ENCODE data around the gene CLEC2D. TPM values are rescaled to one million over a fixed set of nuclear protein-coding genes. Genes with fewer than 3 reads are reported as not detected.
"Not testable (repeated sequence)": the region's sequence is repeated elsewhere in the genome, so short reads cannot be mapped to it uniquely, and the experiment has no call there.

CLEC2D gene
- total RNA-seq, 1 experiment from 2014 or later, result 2.1 TPM

DNA sequence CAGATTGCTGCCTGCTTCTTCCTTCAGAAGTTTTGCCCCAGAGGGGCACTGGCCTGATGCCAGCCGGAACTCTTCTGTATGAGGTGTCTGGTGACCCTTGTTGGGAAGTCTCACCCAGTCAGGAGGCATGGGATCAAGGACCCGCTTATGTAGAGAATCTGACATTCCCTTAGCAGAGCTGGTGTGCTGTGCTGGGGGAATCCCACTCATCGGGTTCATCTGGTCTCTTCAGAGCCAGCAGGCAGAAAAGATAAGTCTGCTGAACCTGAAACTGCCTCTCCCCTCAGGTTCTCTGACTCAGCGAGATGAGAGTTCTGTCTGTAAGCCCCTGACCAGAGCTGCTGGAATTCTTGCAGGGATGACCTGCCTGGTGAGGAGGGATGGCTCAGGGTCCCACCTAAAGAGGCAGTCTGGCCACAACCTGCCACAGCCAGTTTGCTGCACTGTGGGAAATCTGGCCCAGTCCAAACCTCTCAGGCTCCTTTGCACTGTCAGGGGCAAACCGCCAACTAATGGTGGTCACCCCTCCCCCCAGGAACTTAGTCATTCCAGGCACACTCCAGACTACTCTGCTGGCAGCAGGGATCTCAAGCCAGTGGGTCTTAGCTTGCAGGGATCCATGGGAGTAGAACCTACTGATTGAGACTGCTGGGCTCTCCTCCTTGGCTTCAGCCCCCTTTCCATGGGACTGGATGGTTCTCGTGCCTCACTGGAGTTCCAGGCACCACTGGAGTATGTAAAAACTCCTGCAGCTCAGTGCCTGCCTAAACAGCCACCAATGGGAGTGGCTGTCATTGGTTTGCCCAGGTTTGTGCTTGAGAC, 4.1 kb downstream of the CLEC2D start:
- Histone ChIP-seq H3K36me3 (no peaks in the 10 kb centered on the region), H3K27me3 (no peaks in the 10 kb centered on the region), H3K27ac (no peak overlapping the region), H3K4me3 (no peak overlapping the region), H3K4me1 (peaks cover 3% of the 10 kb centered on the region; the same call in 1 of the 2 replicates), H3K9me3 (replicated peaks) (no peaks in the 10 kb centered on the region)
- peak; percentile 48 to 50 for DNase-seq

DNA sequence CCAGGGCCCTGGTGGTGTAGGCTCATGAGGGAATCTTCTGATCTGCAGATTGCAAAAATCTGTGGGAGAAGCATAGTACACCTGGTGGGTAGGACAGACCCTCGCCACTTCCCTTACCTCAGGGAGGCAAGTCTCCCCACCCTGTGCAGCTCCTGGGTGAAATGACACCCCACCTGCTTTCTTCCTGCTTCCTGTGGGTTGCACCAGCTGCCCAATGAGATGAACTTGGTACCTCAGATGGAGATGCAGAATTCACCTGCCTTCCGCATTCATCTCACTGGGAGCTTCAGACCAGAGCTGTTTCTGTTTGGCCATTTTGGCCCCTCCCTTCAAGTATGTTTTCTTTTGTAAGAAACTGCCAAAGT, 4.7 kb downstream of the CLEC2D start:
- Histone ChIP-seq H3K36me3 (no peaks in the 10 kb centered on the region), H3K27ac (no peak overlapping the region), H3K4me1 (peaks cover 3% of the 10 kb centered on the region; the same call in 1 of the 2 replicates), H3K27me3 (no peaks in the 10 kb centered on the region), H3K9me3 (replicated peaks) (no peaks in the 10 kb centered on the region), H3K4me3 (no peak overlapping the region)
- no peak for DNase-seq

DNA sequence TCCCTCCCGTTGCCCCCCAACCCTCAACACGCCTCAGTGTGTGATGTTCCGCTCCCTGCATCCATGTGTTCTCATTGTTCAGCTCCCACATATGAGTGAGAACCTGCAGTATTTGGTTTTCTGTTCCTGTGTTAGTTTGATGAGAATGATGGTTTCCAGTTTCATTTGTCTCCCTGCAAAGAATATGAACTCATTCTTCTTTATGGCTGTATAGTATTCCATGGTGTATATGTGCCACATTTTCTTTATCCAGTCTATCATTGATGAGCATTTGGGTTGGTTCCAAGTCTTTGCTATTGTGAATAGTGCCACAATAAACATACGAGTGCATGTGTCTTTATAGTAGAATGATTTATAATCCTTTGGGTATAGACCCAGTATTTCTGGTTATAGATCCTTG, 13.0 kb downstream of the CLEC2D start:
- H3K27ac ChIP-seq; H3K9me3 ChIP-seq (replicated peaks); H3K36me3 ChIP-seq; DNase-seq; H3K4me3 ChIP-seq; H3K27me3 ChIP-seq; H3K4me1 ChIP-seq: not testable (repeated sequence)

DNA sequence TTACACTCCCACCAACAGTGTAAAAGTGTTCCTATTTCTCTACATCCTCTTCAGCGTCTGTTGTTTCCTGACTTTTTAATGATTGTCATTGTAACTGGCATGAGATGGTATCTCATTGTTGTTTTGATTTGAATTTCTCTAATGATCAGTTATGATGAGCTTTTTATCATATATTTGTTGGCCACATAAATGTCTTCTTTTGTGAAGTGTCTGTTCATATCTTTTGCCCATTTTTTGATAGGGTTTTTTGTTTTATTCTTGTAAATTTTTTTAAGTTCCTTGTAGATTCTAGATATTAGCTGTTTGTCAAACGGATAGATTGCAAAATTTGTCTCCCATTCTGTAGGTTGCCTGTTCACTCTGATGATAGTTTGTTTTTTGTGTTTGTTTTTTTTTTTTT, 13.4 kb downstream of the CLEC2D start:
- not testable (repeated sequence) for H3K36me3 ChIP-seq; H3K4me1 ChIP-seq; H3K9me3 ChIP-seq (replicated peaks); H3K27ac ChIP-seq; DNase-seq; H3K27me3 ChIP-seq; H3K4me3 ChIP-seq

DNA sequence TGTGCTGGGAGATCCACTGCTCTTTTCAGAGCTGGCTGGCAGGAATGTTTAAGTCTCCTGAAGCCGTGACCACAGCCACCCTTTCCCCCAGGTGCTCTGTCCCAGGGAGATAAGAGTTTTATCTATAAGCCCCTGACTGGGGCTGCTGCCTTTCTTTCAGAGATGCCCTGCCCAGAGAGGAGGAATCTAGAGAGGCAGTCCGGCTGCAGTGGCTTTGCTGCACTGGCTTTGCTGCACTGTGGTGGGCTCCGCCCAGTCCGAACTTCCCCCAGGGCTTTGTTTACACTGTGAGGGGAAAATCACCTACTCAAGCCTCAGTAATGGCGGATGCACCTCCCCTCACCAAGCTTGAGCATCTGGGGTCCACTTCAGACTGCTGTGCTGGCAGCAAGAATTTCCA, 15.9 kb downstream of the CLEC2D start:
- H3K36me3 ChIP-seq, result peaks cover 17% of the 10 kb centered on the region
- H3K4me3 ChIP-seq; DNase-seq; H3K4me1 ChIP-seq; H3K27ac ChIP-seq; H3K9me3 ChIP-seq (replicated peaks); H3K27me3 ChIP-seq: not testable (repeated sequence)

DNA sequence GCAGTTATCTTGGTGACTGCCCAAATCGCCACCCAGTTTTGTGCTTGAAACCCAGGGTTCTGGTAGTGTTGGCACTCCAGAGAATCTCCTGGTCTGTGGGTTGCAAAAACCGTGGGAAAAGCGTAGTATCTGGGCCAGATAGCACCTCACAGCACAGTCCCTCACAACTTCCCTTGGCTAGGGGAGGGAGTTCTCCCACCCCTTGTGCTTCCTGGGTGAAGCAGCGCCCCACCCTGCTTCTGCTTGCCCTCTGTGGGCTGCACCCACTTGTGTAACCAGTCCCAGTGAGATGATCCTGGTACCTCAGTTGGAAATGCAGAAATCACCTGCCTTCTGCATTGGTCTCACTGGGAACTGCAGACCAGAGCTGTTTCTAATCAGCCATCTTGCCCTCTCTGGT, 16.4 kb downstream of the CLEC2D start:
- Histone ChIP-seq H3K9me3 (replicated peaks) (no peaks in the 10 kb centered on the region), H3K36me3 (peaks cover 18% of the 10 kb centered on the region), H3K4me3 (no peak overlapping the region), H3K4me1 (no peaks in the 10 kb centered on the region), H3K27ac (no peak overlapping the region), H3K27me3 (no peaks in the 10 kb centered on the region)
- no peak for DNase-seq

DNA sequence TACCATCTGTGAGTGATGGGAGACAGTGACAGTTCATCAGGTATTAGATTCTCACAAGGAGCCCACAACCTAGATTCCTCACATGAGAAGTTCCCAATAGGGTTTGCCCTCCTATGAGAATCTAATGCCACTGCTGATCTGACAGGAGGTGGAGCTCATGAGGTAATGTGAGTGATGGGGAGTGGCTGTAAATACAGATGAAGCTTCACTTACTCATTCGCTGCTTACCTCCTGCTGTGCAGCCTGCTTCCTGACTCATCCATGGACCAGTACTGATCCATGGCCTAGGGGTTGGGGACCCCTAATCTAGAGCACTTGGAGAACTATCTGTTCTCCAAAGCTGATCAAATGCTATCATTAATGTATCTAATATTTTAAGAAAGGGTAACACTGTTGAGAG, 17.7 kb downstream of the CLEC2D start:
- DNase-seq, result no peak
- Histone ChIP-seq H3K27ac (no peak overlapping the region), H3K9me3 (replicated peaks) (no peaks in the 10 kb centered on the region), H3K36me3 (peaks cover 18% of the 10 kb centered on the region), H3K4me3 (no peak overlapping the region), H3K4me1 (no peaks in the 10 kb centered on the region), H3K27me3 (no peaks in the 10 kb centered on the region)

DNA sequence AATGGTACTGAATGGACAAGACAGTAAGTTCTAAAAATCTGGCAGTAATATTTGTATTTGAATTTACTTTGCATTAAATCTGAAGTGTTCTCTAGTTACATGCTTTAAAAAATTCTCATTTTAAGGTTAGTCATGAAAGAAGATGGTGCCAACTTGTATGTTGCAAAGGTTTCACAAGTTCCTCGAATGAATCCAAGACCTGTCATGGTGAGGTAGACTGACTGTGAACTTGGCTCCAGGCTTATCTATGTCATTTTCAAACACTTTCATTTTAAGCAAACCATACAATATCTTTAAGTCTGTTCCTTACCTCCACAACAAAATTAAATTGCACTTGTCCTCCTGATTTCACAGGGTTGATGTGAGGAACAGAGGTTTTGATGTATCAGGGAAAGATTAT, 23.4 kb downstream of the CLEC2D start:
- Histone ChIP-seq H3K27ac (no peak overlapping the region), H3K36me3 (peaks cover 16% of the 10 kb centered on the region), H3K4me3 (no peak overlapping the region), H3K27me3 (no peaks in the 10 kb centered on the region), H3K9me3 (replicated peaks) (no peaks in the 10 kb centered on the region), H3K4me1 (no peaks in the 10 kb centered on the region)
- no peak for DNase-seq

DNA sequence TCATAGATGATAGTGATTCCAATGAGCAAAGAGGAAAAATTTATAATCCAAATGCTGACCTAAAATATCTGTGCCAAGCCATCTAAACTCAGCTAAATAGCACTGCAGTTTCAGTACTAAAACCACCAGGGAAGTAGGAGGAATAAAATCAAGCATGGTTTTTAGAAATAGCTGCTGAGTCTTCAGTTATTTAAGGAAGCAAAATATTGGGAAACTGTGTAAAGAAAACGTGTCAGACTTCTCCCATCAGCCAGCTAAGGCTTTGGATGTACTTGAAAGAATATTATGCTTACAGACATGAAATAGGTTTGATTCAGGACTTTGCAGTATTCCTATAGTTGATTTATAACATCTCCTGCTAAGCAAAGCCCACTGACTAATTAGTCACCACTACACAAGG, 24.7 kb downstream of the CLEC2D start:
- H3K36me3 ChIP-seq, result peaks cover 13% of the 10 kb centered on the region
- no peaks in the 10 kb centered on the region for H3K9me3 ChIP-seq (replicated peaks)
- H3K27me3 ChIP-seq, result no peaks in the 10 kb centered on the region
- no peak overlapping the region for H3K27ac ChIP-seq
- no peaks in the 10 kb centered on the region for H3K4me1 ChIP-seq
- no peak for DNase-seq
- no peak overlapping the region for H3K4me3 ChIP-seq

DNA sequence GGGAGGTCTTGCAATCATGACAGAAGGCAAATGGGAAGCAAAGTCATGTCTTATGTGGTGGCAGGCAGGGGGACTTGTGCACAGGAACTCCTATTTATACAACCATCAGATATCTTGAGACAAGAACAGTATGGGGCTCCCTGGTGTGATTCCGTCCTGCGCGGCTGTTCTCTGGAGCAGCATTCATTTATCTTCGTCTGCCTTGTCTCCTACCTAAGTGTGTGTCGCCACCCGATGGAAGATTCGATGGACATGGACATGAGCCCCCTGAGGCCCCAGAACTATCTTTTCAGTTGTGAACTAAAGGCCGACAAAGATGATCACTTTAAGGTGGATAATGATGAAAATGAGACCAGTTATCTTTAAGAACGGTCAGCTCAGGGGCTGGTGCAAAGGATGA, 25.6 kb downstream of the CLEC2D start:
- H3K36me3 ChIP-seq, H3K27ac ChIP-seq: not testable (repeated sequence)

DNA sequence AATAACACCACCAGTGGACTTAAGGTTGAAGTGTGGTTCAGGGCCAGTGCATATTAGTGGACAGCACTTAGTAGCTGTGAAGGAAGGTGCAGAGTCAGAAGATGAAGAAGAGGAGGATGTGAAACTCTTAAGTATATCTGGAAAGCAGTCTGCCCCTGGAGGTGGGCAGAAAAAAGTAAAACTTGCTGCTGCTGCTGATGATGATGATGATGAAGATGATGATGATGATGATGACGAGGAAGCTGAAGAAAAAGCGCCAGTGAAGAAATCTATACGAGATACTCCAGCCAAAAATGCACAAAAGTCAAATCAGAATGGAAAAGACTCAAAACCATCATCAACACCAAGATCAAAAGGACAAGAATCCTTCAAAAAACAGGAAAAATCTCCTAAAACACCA, 26.1 kb downstream of the CLEC2D start:
- H3K36me3 ChIP-seq, result not testable (repeated sequence)

More for the DNA sequence above, 25.6 kb downstream of the CLEC2D start:
- H3K9me3 ChIP-seq (replicated peaks); H3K27me3 ChIP-seq; H3K4me3 ChIP-seq; DNase-seq; H3K4me1 ChIP-seq: not testable (repeated sequence)

DNA sequence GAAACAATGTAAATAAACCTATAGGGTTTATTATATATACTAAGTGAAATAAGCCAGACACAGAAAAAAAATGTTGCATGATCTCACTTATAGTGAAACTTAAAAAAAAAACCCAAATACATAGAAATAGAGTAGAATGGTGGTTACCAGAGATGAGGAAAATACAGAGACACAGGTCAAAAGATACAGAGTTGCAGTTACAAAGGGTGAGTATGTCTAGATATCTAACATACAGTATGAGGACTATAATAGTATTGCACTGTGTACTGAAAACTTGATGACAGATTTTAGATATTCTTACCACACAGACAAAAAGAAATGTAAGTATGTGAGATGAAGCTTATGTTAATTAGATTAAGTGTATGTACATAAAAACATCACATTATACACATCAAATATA, 28.1 kb downstream of the CLEC2D start:
- no peak for DNase-seq
- Histone ChIP-seq H3K4me1 (no peaks in the 10 kb centered on the region), H3K36me3 (no peaks in the 10 kb centered on the region), H3K9me3 (replicated peaks) (no peaks in the 10 kb centered on the region), H3K27ac (no peak overlapping the region), H3K27me3 (no peaks in the 10 kb centered on the region), H3K4me3 (no peak overlapping the region)

More for the DNA sequence above, 26.1 kb downstream of the CLEC2D start:
- not testable (repeated sequence) for H3K27ac ChIP-seq; H3K4me1 ChIP-seq; H3K27me3 ChIP-seq; H3K9me3 ChIP-seq (replicated peaks); DNase-seq; H3K4me3 ChIP-seq

DNA sequence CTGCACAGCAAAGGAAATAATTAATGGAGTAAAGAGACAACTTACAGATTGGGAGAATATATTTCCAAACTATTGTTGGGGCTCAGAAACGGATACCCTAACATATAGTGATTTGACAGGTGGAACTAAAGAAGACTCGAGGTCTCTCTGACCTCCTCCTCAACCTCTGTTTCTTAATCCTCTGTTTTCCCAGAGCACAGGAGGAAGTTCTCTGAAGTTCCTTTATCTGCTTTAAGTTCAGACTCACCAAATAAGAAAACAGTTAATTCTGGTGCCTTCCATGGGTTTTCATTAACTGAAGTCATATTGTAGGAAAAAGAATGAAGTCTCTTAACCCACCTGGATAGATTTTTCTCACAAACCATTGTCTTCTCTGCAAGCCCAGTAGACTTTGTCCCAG, 29.2 kb downstream of the CLEC2D start:
- DNase-seq, result no peak
- Histone ChIP-seq H3K4me1 (no peaks in the 10 kb centered on the region), H3K9me3 (replicated peaks) (no peaks in the 10 kb centered on the region), H3K27me3 (no peaks in the 10 kb centered on the region), H3K36me3 (no peaks in the 10 kb centered on the region), H3K4me3 (no peak overlapping the region), H3K27ac (no peak overlapping the region)

DNA sequence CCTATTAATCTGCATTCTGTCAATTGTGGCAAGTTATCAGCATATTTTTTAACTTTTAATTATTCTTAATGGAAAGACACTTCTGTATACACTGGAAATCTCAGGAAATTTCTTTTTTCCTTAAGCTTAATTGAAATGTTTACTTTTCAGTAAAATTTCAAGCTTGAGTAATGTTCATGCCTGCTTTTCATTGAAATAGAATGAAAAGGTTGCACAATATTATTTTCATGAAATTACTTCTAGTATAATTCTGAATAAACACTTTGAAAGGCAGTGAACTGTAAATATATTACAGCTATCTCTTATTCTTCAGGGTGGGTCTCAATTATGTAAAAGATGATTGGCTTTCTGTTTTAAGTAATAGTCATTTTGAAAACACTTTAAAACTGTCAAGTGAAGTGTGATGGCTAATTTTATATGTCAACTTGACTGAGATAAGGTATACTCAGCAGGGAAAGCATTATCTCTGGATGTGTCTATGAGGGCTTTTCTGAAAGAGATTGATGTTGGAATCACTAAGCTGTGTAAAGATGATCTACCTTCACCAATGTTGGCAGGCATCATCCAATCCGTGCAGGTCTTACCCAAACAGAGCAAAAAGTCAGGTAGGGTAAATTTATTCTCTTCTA, 29.9 kb downstream of the CLEC2D start:
- Histone ChIP-seq H3K4me3 (no peak overlapping the region), H3K36me3 (no peaks in the 10 kb centered on the region)

DNA sequence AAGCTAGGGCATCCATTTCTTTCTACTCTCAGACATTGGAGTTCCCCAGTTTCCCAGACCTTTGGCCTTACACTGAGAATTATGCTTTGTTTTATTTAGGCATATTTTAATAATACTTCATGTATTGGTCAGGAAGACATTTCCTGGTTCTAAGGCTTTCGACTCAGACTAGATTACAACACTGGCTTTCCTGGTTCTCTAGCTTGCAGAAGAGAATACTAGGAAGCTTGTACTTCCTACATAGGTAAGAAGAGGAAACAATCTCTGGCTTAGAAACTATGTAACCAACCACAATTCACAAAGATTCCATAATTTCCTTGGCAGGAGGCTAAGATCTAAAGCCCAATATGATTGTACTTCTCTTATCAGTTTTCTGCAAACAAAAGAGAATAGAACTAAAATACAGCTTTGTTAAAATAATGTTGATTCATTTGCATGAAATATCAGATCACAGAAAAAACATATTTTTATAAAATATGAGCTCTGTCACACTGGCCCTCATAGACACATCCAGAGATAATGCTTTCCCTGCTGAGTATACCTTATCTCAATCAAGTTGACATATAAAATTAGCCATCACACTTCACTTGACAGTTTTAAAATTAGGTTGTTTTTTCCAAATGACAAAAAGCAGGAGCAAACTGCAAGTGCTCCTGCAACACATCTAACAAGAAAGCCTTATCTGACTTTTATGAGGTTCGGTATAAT, 30.5 kb downstream of the CLEC2D start:
- Histone ChIP-seq H3K4me3 (no peak overlapping the region), H3K27ac (no peak overlapping the region), H3K36me3 (no peaks in the 10 kb centered on the region), H3K27me3 (no peaks in the 10 kb centered on the region), H3K4me1 (no peaks in the 10 kb centered on the region), H3K9me3 (replicated peaks) (no peaks in the 10 kb centered on the region)
- no peak for DNase-seq

More for the DNA sequence above, 29.9 kb downstream of the CLEC2D start:
- no peak for DNase-seq
- H3K27ac ChIP-seq, result no peak overlapping the region
- H3K27me3 ChIP-seq, result no peaks in the 10 kb centered on the region
- no peaks in the 10 kb centered on the region for H3K9me3 ChIP-seq (replicated peaks)
- H3K4me1 ChIP-seq, result no peaks in the 10 kb centered on the region
